Effector CD8-positive, alpha-beta T cell (primary cell): ENCODE measurements around the gene APBB1.

Experiments
- DNase-seq: peaks from one replicate; lab custom pipeline; 2025; lab: John Stamatoyannopoulos, UW

APBB1 gene

GRCh38 chr11:6351782-6352382, 67.0 kb downstream of the APBB1 start:
- no peak for DNase-seq

- no peak for DNase-seq
Measured at GRCh38 chr11:6350486-6350885, 68.4 kb downstream of the APBB1 start.

- DNase-seq, result no peak
Measured at GRCh38 chr11:6350043-6350442, 68.9 kb downstream of the APBB1 start.

GRCh38 chr11:6345366-6345765, 73.5 kb downstream of the APBB1 start:
- no peak for DNase-seq
